Measurements from ENCODE around the gene YDJC. TPM values are rescaled to one million over a fixed set of nuclear protein-coding genes. Genes with fewer than 3 reads are reported as not detected.
"Not testable (repeated sequence)": the region's sequence is repeated elsewhere in the genome, so short reads cannot be mapped to it uniquely, and the experiment has no call there.

Gene YDJC, protein sequence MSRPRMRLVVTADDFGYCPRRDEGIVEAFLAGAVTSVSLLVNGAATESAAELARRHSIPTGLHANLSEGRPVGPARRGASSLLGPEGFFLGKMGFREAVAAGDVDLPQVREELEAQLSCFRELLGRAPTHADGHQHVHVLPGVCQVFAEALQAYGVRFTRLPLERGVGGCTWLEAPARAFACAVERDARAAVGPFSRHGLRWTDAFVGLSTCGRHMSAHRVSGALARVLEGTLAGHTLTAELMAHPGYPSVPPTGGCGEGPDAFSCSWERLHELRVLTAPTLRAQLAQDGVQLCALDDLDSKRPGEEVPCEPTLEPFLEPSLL
- 24.7 TPM for total RNA-seq
- 28.2 TPM for polyA plus RNA-seq (ENCODE audit: insufficient read depth, low read depth, low replicate concordance)
- long read RNA-seq, donor 1, transcript YDJC-203 (5 exons, 1,410 nt), result major isoform, 5 of 11 reads
- long read RNA-seq, donor 1, transcript YDJC-201 (5 exons, 1,351 nt), result major isoform, 5 of 11 reads
- long read RNA-seq, donor 1, partial matches to known transcripts, result 0 of 11 reads
- long read RNA-seq, donor 1, other reads (novel, unspliced or antisense), result 0 of 11 reads
- long read RNA-seq, donor 2, transcript YDJC-201 (5 exons, 1,351 nt), result major isoform, 7 of 11 reads
- long read RNA-seq, donor 2, partial matches to known transcripts, result 0 of 11 reads
- long read RNA-seq, donor 2, other reads (novel, unspliced or antisense), result 0 of 11 reads
- long read RNA-seq, donor 3, partial matches to known transcripts, result 5 of 12 reads
- long read RNA-seq, donor 3, other reads (novel, unspliced or antisense), result 0 of 12 reads
- long read RNA-seq, donor 4, partial matches to known transcripts, result 0 of 7 reads
- long read RNA-seq, donor 4, other reads (novel, unspliced or antisense), result 0 of 7 reads
- long read RNA-seq, donor 5, partial matches to known transcripts, result 0 of 1 reads
- long read RNA-seq, donor 5, other reads (novel, unspliced or antisense), result 0 of 1 reads
- long read RNA-seq, donor 6, transcript YDJC-203 (5 exons, 1,410 nt), result minor isoform, 8 of 21 reads
- long read RNA-seq, donor 6, transcript YDJC-201 (5 exons, 1,351 nt), result major isoform, 9 of 21 reads
- long read RNA-seq, donor 6, partial matches to known transcripts, result 0 of 21 reads
- long read RNA-seq, donor 6, other reads (novel, unspliced or antisense), result 0 of 21 reads
- long read RNA-seq, donor 7, partial matches to known transcripts, result 7 of 18 reads
- long read RNA-seq, donor 7, other reads (novel, unspliced or antisense), result 2 of 18 reads
- long read RNA-seq, donor 8, partial matches to known transcripts, result 0 of 7 reads
- long read RNA-seq, donor 8, other reads (novel, unspliced or antisense), result 0 of 7 reads
- long read RNA-seq, donor 9, partial matches to known transcripts, result 0 of 8 reads
- long read RNA-seq, donor 9, other reads (novel, unspliced or antisense), result 0 of 8 reads
- long read RNA-seq, donor 10, transcript YDJC-203 (5 exons, 1,410 nt), result major isoform, 6 of 7 reads
- long read RNA-seq, donor 10, partial matches to known transcripts, result 0 of 7 reads
- long read RNA-seq, donor 10, other reads (novel, unspliced or antisense), result 0 of 7 reads

DNA sequence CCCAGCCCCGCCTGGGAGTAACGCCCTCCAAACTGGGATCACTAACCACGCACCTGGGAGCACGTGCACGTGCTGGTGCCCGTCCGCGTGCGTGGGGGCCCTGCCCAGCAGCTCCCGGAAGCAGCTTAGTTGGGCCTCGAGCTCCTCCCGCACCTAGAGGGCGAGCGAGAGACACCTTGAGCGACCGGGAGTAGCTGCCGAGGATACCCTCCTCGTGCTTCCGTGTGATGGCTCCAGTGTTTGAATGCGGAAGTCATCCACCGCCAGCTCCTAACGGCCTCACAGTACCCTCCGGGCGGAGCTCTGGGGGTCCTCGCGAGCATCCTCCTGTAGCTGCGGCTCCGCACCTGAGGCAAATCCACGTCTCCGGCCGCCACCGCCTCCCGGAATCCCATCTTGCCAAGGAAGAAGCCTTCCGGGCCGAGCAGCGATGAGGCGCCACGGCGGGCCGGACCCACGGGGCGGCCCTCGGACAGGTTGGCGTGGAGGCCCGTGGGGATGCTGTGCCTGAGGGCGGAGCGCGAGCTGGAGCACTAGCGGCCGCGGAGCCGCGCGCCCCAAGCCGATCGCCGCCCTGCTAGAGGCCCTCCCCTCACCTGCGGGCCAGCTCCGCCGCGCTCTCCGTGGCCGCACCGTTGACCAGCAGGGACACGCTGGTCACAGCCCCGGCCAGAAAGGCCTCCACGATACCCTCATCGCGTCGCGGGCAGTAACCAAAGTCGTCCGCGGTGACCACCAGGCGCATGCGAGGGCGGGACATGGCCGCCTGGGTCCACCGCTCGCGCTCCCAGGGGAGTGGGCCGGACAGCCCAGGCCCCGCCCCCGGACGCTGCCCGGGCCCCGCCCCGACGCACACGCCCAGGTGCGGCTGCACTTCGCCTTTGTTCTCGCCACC lies at the start of gene YDJC:
Gene YDJC, minus strand, starts transcription at position 768 of the 895 bp plus-strand sequence. Its CDS starts 8 bp downstream, at position 760.
- FAIRE-seq (no peak), DNase-seq (peak; percentile 94 to 97 (median 95))
- peaks cover 0 to 5% (median 0%) of the 10 kb centered on the region in 3 donors for H3K36me3 ChIP-seq (ENCODE audit: control insufficient read depth in 2 of 3, insufficient read depth in 3 of 3, low read length in 3 of 3)
- TF ChIP-seq, protein P1, sequence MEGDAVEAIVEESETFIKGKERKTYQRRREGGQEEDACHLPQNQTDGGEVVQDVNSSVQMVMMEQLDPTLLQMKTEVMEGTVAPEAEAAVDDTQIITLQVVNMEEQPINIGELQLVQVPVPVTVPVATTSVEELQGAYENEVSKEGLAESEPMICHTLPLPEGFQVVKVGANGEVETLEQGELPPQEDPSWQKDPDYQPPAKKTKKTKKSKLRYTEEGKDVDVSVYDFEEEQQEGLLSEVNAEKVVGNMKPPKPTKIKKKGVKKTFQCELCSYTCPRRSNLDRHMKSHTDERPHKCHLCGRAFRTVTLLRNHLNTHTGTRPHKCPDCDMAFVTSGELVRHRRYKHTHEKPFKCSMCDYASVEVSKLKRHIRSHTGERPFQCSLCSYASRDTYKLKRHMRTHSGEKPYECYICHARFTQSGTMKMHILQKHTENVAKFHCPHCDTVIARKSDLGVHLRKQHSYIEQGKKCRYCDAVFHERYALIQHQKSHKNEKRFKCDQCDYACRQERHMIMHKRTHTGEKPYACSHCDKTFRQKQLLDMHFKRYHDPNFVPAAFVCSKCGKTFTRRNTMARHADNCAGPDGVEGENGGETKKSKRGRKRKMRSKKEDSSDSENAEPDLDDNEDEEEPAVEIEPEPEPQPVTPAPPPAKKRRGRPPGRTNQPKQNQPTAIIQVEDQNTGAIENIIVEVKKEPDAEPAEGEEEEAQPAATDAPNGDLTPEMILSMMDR (IDR thresholded peaks at IDR 0.05; ENCODE audit: borderline replicate concordance, extremely low read depth, insufficient read depth), result peak; percentile 56
- peak within 1 kb of the TSS; percentile 64 to 90 (median 82) for H3K4me3 ChIP-seq (ENCODE audit: low read length in 3 of 3)
- intact Hi-C loops (cut with DNase I), result no loop called here
- peak within 1 kb of the TSS; percentile 44 to 78 (median 67) for H3K9ac ChIP-seq (ENCODE audit: low read length in 3 of 3)
- peaks cover 0 to 5% (median 3%) of the 10 kb centered on the region in 3 donors for H3K4me1 ChIP-seq (ENCODE audit: control insufficient read depth in 2 of 3, insufficient read depth in 2 of 3, low read depth in 1 of 3, low read length in 3 of 3)
- H3K27ac ChIP-seq (ENCODE audit: low read depth in 2 of 2, low read length in 2 of 2), result peak within 1 kb of the TSS; percentile 45 to 71
- no peaks in the 10 kb centered on the region for H3K9me3 ChIP-seq (ENCODE audit: control insufficient read depth in 2 of 3, insufficient read depth in 1 of 3, low read length in 3 of 3)
- H3K27me3 ChIP-seq (ENCODE audit: control insufficient read depth, insufficient read depth, low read length), result no peaks in the 10 kb centered on the region

DNA sequence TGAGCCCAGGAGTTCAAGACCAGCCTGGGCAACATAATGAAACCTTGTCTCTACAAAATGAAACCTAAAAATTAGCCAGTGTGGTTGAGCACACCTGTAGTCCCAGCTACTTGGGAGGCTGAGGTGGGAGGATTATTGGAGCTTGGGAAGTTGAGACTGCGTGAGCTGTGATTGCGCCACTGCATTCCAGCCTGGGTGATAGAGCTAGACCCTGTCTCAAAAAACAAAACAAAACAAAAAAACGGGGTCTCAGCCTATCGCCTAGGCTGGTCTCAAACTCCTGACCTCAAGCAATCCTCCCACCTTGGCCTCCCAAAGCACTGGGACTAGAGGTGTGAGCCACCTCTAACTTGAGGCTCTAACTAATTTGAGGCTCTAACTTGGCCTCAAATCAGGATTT lies 49.6 kb upstream of the YDJC start:
- Histone ChIP-seq H3K9me3 (ENCODE audit: control insufficient read depth in 2 of 3, insufficient read depth in 1 of 3, low read length in 3 of 3) (no peaks in the 10 kb centered on the region), H3K27me3 (ENCODE audit: control insufficient read depth, insufficient read depth, low read length) (no peaks in the 10 kb centered on the region), H3K4me3 (ENCODE audit: low read length in 3 of 3) (no peak overlapping the region), H3K9ac (ENCODE audit: low read length in 3 of 3) (no peak overlapping the region), H3K27ac (ENCODE audit: low read depth in 2 of 2, low read length in 2 of 2) (no peak overlapping the region), H3K4me1 (ENCODE audit: control insufficient read depth in 2 of 3, insufficient read depth in 2 of 3, low read depth in 1 of 3, low read length in 3 of 3) (peaks cover 0 to 34% (median 32%) of the 10 kb centered on the region in 3 donors), H3K36me3 (ENCODE audit: control insufficient read depth in 2 of 3, insufficient read depth in 3 of 3, low read length in 3 of 3) (peaks cover 0 to 10% (median 6%) of the 10 kb centered on the region in 3 donors)
- intact Hi-C loops (cut with DNase I), result no loop called here
- DNase-seq (no peak), FAIRE-seq (no peak)
- TF ChIP-seq, protein P1 (IDR thresholded peaks at IDR 0.05; ENCODE audit: borderline replicate concordance, extremely low read depth, insufficient read depth), result no peak

DNA sequence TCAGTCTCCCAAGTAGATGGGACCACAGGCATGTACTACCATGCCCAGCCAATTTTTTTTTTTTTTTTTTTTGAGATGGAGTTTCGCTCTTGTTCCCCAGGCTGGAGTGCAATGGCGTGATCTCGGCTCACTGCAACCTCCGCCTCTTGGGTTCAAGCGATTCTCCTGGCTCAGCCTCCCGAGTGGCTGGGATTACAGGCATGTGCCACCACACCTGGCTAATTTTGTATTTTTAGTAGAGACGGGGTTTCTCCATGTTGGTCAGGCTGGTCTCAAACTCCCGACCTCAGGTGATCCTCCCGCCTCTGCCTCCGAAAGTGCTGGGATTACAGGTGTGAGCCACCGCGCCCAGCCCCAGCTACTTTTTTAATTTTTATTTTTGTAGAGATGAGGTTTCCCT lies 49.0 kb upstream of the YDJC start:
- H3K9me3 ChIP-seq (ENCODE audit: control insufficient read depth in 2 of 3, insufficient read depth in 1 of 3, low read length in 3 of 3); H3K4me3 ChIP-seq (ENCODE audit: low read length in 3 of 3); intact Hi-C loops (cut with DNase I); H3K9ac ChIP-seq (ENCODE audit: low read length in 3 of 3); H3K27me3 ChIP-seq (ENCODE audit: control insufficient read depth, insufficient read depth, low read length); DNase-seq; H3K27ac ChIP-seq (ENCODE audit: low read depth in 2 of 2, low read length in 2 of 2); FAIRE-seq: not testable (repeated sequence)
- peaks cover 0 to 10% (median 6%) of the 10 kb centered on the region in 3 donors for H3K36me3 ChIP-seq (ENCODE audit: control insufficient read depth in 2 of 3, insufficient read depth in 3 of 3, low read length in 3 of 3)
- peaks cover 0 to 34% (median 33%) of the 10 kb centered on the region in 3 donors for H3K4me1 ChIP-seq (ENCODE audit: control insufficient read depth in 2 of 3, insufficient read depth in 2 of 3, low read depth in 1 of 3, low read length in 3 of 3)
